Measurements from ENCODE around the gene VPS11. TPM values are rescaled to one million over a fixed set of nuclear protein-coding genes. Genes with fewer than 3 reads are reported as not detected.
A peak's percentile ranks its signal among the peaks of the same experiment; 100 is the strongest.

Gene VPS11
- total RNA-seq, 1 experiment from 2014 or later: 18.6 TPM

DNA sequence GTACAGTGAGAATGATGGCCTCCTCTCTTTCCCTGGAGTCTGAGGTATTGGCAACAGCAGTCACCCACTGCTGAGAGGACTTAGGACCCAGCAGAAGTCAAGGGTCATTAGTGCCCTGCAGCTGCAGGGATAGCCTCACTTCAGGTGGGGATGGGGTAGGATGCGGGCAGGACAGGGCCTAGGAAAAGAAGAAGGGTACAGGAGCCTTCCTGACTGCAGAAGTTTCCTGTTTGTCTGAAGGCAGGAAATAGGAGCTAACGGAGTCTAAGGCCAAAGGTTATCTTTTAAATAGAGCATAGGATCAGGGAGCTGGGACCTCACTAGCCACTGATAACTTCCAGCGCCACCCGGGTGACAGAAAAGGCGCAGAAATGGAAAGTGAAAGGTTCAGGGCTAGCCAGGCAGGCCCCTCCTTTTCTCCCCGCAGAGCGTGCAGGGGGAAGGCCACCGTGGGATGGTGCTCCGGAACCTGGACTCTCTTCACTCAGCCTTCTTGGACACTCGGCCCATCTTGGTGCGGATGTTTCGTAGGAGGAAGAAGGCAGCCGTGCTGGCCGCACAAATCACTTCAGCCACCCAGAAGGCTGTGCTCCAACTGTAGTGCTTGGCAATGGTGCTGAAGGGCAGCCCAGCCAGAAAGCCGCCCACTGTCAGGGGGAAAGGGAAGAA, 43.1 kb upstream of the VPS11 start:
- H2BK5ac ChIP-seq (ENCODE audit: insufficient read length, low read length): no peak overlapping the region
- peaks cover 3% of the 10 kb centered on the region for H3K79me1 ChIP-seq (ENCODE audit: insufficient read depth, low read depth, low read length, poor library complexity, severe bottlenecking)
- H2AFZ ChIP-seq (ENCODE audit: low read length): no peak overlapping the region
- no peak overlapping the region for H3K23ac ChIP-seq (ENCODE audit: insufficient read length, low read depth, low read length)
- no peak overlapping the region for H3K56ac ChIP-seq (ENCODE audit: insufficient read length, low read depth, low read length)
- H3K4me1 ChIP-seq (ENCODE audit: insufficient read depth, low read length): peaks cover 8% of the 10 kb centered on the region; the same call in 1 of the 2 replicates
- H3K9me3 Mint-ChIP-seq: no peaks in the 10 kb centered on the region
- H4K20me1 ChIP-seq (ENCODE audit: control insufficient read depth, insufficient read depth, insufficient read length): no peaks in the 10 kb centered on the region
- no peak overlapping the region for H2BK120ac ChIP-seq (ENCODE audit: low read depth, low read length, poor library complexity, severe bottlenecking)
- no peak overlapping the region for H4K91ac ChIP-seq (ENCODE audit: insufficient read length, low read depth, low read length)
- H2BK12ac ChIP-seq (ENCODE audit: insufficient read length, low read depth, low read length): no peak overlapping the region
- peaks cover 4% of the 10 kb centered on the region; the same call in 1 of the 2 replicates for H3K79me2 ChIP-seq (ENCODE audit: insufficient read depth, low read length)
- no peak overlapping the region for H2AK5ac ChIP-seq (ENCODE audit: insufficient read length, low read length)
- H3K9ac ChIP-seq (ENCODE audit: extremely low read depth, insufficient read length, low read length): no peak overlapping the region
- no peak overlapping the region for H3K4me2 ChIP-seq (ENCODE audit: insufficient read depth, insufficient read length, low read length)
- no peak for DNase-seq
- no peak overlapping the region for H4K5ac ChIP-seq (ENCODE audit: insufficient read length, low read depth, low read length)
- no peak overlapping the region for H3T11ph ChIP-seq (ENCODE audit: low read length)
- H3K36me3 Mint-ChIP-seq (ENCODE audit: insufficient read depth in 1 of 3, low read depth in 3 of 3): peaks cover 36 to 84% (median 81%) of the 10 kb centered on the region in 3 experiments
- no CpG with 5 or more reads among the region's 15 CpGs for WGBS (ENCODE audit: extremely low coverage, insufficient read length, low lambda C conversion rate)
- H4K8ac ChIP-seq (replicated peaks; ENCODE audit: insufficient read length, low read depth, low read length): no peak overlapping the region
- H3K23me2 ChIP-seq (ENCODE audit: insufficient read length, low read depth, low read length, poor library complexity, severe bottlenecking): peaks cover 4% of the 10 kb centered on the region
- H3K4ac ChIP-seq (ENCODE audit: low read depth, low read length): no peak overlapping the region
- no peak overlapping the region for H3K18ac ChIP-seq (ENCODE audit: insufficient read length, low read depth, low read length)
- H3K27ac ChIP-seq (ENCODE audit: insufficient read length, low read depth, low read length): no peak overlapping the region
- H3K9me3 ChIP-seq (ENCODE audit: control insufficient read depth, low read depth, low read length): no peaks in the 10 kb centered on the region
- H3K27ac Mint-ChIP-seq: peak overlapping the region in 2 of 3 experiments; percentile 78 to 91; a peak in 4 of 7 replicates
- no peak overlapping the region for H2BK15ac ChIP-seq (ENCODE audit: low read depth, low read length)
- 0 out of 5 replicates have a peak overlapping the region, but pooled peaks of 1 of the 2 experiments have one; percentile 36 for H3K4me3 Mint-ChIP-seq
- H3K14ac ChIP-seq (ENCODE audit: insufficient read depth, low read length): no peak overlapping the region
- peaks cover 24 to 27% of the 10 kb centered on the region in 2 experiments for H3K4me1 Mint-ChIP-seq
- TF ChIP-seq, protein P1, sequence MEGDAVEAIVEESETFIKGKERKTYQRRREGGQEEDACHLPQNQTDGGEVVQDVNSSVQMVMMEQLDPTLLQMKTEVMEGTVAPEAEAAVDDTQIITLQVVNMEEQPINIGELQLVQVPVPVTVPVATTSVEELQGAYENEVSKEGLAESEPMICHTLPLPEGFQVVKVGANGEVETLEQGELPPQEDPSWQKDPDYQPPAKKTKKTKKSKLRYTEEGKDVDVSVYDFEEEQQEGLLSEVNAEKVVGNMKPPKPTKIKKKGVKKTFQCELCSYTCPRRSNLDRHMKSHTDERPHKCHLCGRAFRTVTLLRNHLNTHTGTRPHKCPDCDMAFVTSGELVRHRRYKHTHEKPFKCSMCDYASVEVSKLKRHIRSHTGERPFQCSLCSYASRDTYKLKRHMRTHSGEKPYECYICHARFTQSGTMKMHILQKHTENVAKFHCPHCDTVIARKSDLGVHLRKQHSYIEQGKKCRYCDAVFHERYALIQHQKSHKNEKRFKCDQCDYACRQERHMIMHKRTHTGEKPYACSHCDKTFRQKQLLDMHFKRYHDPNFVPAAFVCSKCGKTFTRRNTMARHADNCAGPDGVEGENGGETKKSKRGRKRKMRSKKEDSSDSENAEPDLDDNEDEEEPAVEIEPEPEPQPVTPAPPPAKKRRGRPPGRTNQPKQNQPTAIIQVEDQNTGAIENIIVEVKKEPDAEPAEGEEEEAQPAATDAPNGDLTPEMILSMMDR (conservative IDR thresholded peaks at IDR 0.05): no peak
- H3K27me3 ChIP-seq (ENCODE audit: insufficient read depth, low read length): no peaks in the 10 kb centered on the region
- H3K27me3 Mint-ChIP-seq (ENCODE audit: low read depth): no peaks in the 10 kb centered on the region
- H2BK20ac ChIP-seq (ENCODE audit: low read depth, low read length, poor library complexity, severe bottlenecking): no peak overlapping the region

Measured in H9 (cell line).